ENCODE results near the gene SMYD4. TPM values are rescaled to one million over a fixed set of nuclear protein-coding genes. Genes with fewer than 3 reads are reported as not detected.
A peak's percentile ranks its signal among the peaks of the same experiment; 100 is the strongest.

Gene SMYD4
- total RNA-seq, 1 donor from 2014 or later: 33.5 TPM

DNA sequence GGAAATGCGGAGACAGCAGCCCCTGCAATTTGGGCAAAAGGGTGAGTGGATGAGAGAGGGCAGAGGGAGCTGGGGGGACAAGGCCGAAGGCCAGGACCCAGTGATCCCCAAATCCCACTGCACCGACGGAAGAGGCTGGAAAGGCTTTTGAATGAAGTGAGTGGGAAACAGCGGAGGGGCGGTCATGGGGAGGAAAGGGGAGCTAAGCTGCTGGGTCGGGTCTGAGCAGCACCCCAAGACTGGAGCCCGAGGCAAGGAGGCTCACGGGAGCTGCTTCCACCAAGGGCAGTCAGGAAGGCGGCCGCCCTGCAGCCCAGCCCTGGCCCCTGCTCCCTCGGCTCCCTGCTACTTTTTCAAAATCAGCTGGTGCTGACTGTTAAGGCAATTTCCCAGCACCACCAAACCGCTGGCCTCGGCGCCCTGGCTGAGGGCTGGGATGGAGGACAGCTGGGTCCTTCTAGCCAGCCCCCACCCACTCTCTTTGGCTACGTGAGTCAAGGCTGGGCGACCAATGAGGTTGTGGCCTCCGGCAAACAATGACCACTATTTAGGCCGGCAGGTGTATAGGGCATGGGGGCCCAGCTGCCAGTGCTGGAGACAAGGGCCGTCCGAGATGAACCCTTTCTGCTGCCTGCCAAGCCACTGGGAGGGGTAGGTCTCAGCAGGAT, 67.3 kb downstream of the SMYD4 start:
- peaks cover 3% of the 10 kb centered on the region for H3K36me3 Mint-ChIP-seq (ENCODE audit: insufficient read depth)
- peaks cover 27% of the 10 kb centered on the region for H3K4me1 Mint-ChIP-seq (ENCODE audit: low read depth)
- no peaks in the 10 kb centered on the region for H3K27me3 Mint-ChIP-seq
- TF ChIP-seq, protein P1, sequence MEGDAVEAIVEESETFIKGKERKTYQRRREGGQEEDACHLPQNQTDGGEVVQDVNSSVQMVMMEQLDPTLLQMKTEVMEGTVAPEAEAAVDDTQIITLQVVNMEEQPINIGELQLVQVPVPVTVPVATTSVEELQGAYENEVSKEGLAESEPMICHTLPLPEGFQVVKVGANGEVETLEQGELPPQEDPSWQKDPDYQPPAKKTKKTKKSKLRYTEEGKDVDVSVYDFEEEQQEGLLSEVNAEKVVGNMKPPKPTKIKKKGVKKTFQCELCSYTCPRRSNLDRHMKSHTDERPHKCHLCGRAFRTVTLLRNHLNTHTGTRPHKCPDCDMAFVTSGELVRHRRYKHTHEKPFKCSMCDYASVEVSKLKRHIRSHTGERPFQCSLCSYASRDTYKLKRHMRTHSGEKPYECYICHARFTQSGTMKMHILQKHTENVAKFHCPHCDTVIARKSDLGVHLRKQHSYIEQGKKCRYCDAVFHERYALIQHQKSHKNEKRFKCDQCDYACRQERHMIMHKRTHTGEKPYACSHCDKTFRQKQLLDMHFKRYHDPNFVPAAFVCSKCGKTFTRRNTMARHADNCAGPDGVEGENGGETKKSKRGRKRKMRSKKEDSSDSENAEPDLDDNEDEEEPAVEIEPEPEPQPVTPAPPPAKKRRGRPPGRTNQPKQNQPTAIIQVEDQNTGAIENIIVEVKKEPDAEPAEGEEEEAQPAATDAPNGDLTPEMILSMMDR (IDR thresholded peaks at IDR 0.05; ENCODE audit: unreplicated experiment): no peak
- H3K9me3 Mint-ChIP-seq (ENCODE audit: low read depth): no peaks in the 10 kb centered on the region
- H3K27ac Mint-ChIP-seq: peak overlapping the region; percentile 87
- peak overlapping the region; percentile 84 for H3K4me3 Mint-ChIP-seq (ENCODE audit: low read depth)
- no peak for DNase-seq (ENCODE audit: low spot score, unreplicated experiment)

GRCh38 chr17:1759529-1759928, 70.2 kb downstream of the SMYD4 start:
- DNase-seq (ENCODE audit: low spot score, unreplicated experiment): no peak
- Mint-ChIP-seq H3K27ac (no peak overlapping the region), H3K4me1 (ENCODE audit: low read depth) (peaks cover 28% of the 10 kb centered on the region), H3K36me3 (ENCODE audit: insufficient read depth) (peaks cover 2% of the 10 kb centered on the region), H3K4me3 (ENCODE audit: low read depth) (no peak overlapping the region), H3K9me3 (ENCODE audit: low read depth) (no peaks in the 10 kb centered on the region), H3K27me3 (no peaks in the 10 kb centered on the region)
- TF ChIP-seq, protein P1 (IDR thresholded peaks at IDR 0.05; ENCODE audit: unreplicated experiment): no peak

GRCh38 chr17:1758807-1759206, 70.9 kb downstream of the SMYD4 start:
- peaks cover 20% of the 10 kb centered on the region for H3K4me1 Mint-ChIP-seq (ENCODE audit: low read depth)
- H3K27me3 Mint-ChIP-seq: no peaks in the 10 kb centered on the region
- H3K4me3 Mint-ChIP-seq (ENCODE audit: low read depth): no peak overlapping the region
- TF ChIP-seq, protein P1 (IDR thresholded peaks at IDR 0.05; ENCODE audit: unreplicated experiment): no peak
- no peak for DNase-seq (ENCODE audit: low spot score, unreplicated experiment)
- H3K27ac Mint-ChIP-seq: no peak overlapping the region
- H3K36me3 Mint-ChIP-seq (ENCODE audit: insufficient read depth): no peaks in the 10 kb centered on the region
- H3K9me3 Mint-ChIP-seq (ENCODE audit: low read depth): no peaks in the 10 kb centered on the region

GRCh38 chr17:1755827-1756262, 73.9 kb downstream of the SMYD4 start:
- H3K9me3 Mint-ChIP-seq (ENCODE audit: low read depth): no peaks in the 10 kb centered on the region
- no peak overlapping the region for H3K4me3 Mint-ChIP-seq (ENCODE audit: low read depth)
- H3K27me3 Mint-ChIP-seq: no peaks in the 10 kb centered on the region
- TF ChIP-seq, protein P1 (IDR thresholded peaks at IDR 0.05; ENCODE audit: unreplicated experiment): no peak
- no peaks in the 10 kb centered on the region for H3K36me3 Mint-ChIP-seq (ENCODE audit: insufficient read depth)
- DNase-seq (ENCODE audit: low spot score, unreplicated experiment): no peak
- no peak overlapping the region for H3K27ac Mint-ChIP-seq
- peaks cover 5% of the 10 kb centered on the region for H3K4me1 Mint-ChIP-seq (ENCODE audit: low read depth)

- Mint-ChIP-seq H3K4me1 (ENCODE audit: low read depth) (peaks cover 7% of the 10 kb centered on the region), H3K4me3 (ENCODE audit: low read depth) (no peak overlapping the region), H3K27me3 (no peaks in the 10 kb centered on the region), H3K36me3 (ENCODE audit: insufficient read depth) (no peaks in the 10 kb centered on the region), H3K9me3 (ENCODE audit: low read depth) (no peaks in the 10 kb centered on the region), H3K27ac (no peak overlapping the region)
- no peak for DNase-seq (ENCODE audit: low spot score, unreplicated experiment)
- TF ChIP-seq, protein P1 (IDR thresholded peaks at IDR 0.05; ENCODE audit: unreplicated experiment): no peak
Observed at GRCh38 chr17:1755252-1755826, 74.4 kb downstream of the SMYD4 start.
